CD14-positive monocyte (primary cell): ENCODE results near the gene ANKRD18A. TPM values are rescaled to one million over a fixed set of nuclear protein-coding genes. Genes with fewer than 3 reads are reported as not detected.

Experiments
- DNase-seq, 3 donors: peaks; one replicate each; pipeline ENCODE4 v3.0.0-alpha.2; 2011 to 2022
- H2AFZ ChIP-seq: 2 replicates; pipeline ENCODE4 v1.6.0; 2012; ENCODE audit warnings: mild to moderate bottlenecking, low read depth, low read length, inconsistent platforms; ENCODE audit not compliant: insufficient read depth, poor library complexity, severe bottlenecking
- H3K27ac ChIP-seq, 2 donors: 1 replicate in 1 of 2; 2 replicates in 1 of 2; pipeline ENCODE4 v1.5.1; 2012 to 2013; ENCODE audit warnings: low read length in 2 of 2, control low read depth in 1 of 2, inconsistent platforms in 1 of 2, low read depth in 1 of 2, mild to moderate bottlenecking in 1 of 2
- H3K27me3 ChIP-seq, 2 donors: one replicate each; pipeline versions ENCODE4 v1.6.0 to v1.6.1; 2011 to 2013; ENCODE audit warnings: low read length in 2 of 2; ENCODE audit not compliant: control insufficient read depth in 2 of 2, insufficient read depth in 2 of 2
- H3K36me3 ChIP-seq, 2 donors: replicated peaks in 1 of 2; 1 replicate in 1 of 2; 2 replicates in 1 of 2; pipeline versions ENCODE4 v1.5.1 to v1.6.1; 2012 to 2013; ENCODE audit warnings: low read length in 2 of 2, control low read depth in 1 of 2, inconsistent platforms in 1 of 2, mild to moderate bottlenecking in 1 of 2; ENCODE audit not compliant: insufficient read depth in 2 of 2, control insufficient read depth in 1 of 2
- H3K4me1 ChIP-seq, 2 donors: 1 replicate in 1 of 2; 2 replicates in 1 of 2; pipeline versions ENCODE4 v1.5.1 to v1.6.1; 2012 to 2013; ENCODE audit warnings: low read length in 2 of 2, control low read depth in 1 of 2, inconsistent platforms in 1 of 2, mild to moderate bottlenecking in 1 of 2, moderate library complexity in 1 of 2; ENCODE audit not compliant: insufficient read depth in 2 of 2, control insufficient read depth in 1 of 2
- H3K4me2 ChIP-seq: replicated peaks from 2 replicates; pipeline ENCODE3; 2012; ENCODE audit warnings: low read length, moderate library complexity, mild to moderate bottlenecking; ENCODE audit not compliant: poor library complexity, severe bottlenecking; ENCODE audit errors: extremely low read depth
- H3K4me3 ChIP-seq, 3 experiments: fragments of 200-600 bp in 1 of 3; sonication (generic) in 1 of 3; replicated peaks in 1 of 3; 1 replicate in 2 of 3; 2 replicates in 1 of 3; pipeline ENCODE4 v1.5.1; 2011 to 2013; ENCODE audit warnings: low read length in 3 of 3, mild to moderate bottlenecking in 3 of 3, control low read depth in 2 of 3, low read depth in 2 of 3, inconsistent platforms in 1 of 3, moderate library complexity in 1 of 3
- H3K79me2 ChIP-seq: 2 replicates; pipeline ENCODE4 v1.6.0; 2012; ENCODE audit warnings: mild to moderate bottlenecking, control low read depth, inconsistent platforms, low read length, moderate library complexity; ENCODE audit not compliant: insufficient read depth
- H3K9ac ChIP-seq: 2 replicates; pipeline ENCODE4 v1.6.0; 2017; ENCODE audit warnings: low read length, mild to moderate bottlenecking; ENCODE audit not compliant: insufficient read depth, poor library complexity, severe bottlenecking
- H3K9me3 ChIP-seq, 2 donors: replicated peaks in 1 of 2; 1 replicate in 1 of 2; 2 replicates in 1 of 2; pipeline versions ENCODE4 v1.5.1 to v1.6.1; 2012 to 2013; ENCODE audit warnings: low read length in 2 of 2, control low read depth in 1 of 2; ENCODE audit not compliant: control insufficient read depth in 1 of 2, insufficient read depth in 1 of 2
- H4K20me1 ChIP-seq: 2 replicates; pipeline ENCODE4 v1.6.0; 2012; ENCODE audit warnings: mild to moderate bottlenecking, low read length, control low read depth, moderate library complexity; ENCODE audit not compliant: insufficient read depth
- H3K27ac Mint-ChIP-seq, 7 donors: one replicate each; pipeline ENCODE4 v1.8.0; 2020; ENCODE audit warnings: mild to moderate bottlenecking in 7 of 7, mixed read lengths in 7 of 7, moderate library complexity in 6 of 7, inconsistent platforms in 2 of 7
- H3K27me3 Mint-ChIP-seq, 3 donors: one replicate each; pipeline ENCODE4 v1.8.0; 2021 to 2022; ENCODE audit warnings: low read depth in 3 of 3, mild to moderate bottlenecking in 3 of 3, mixed read lengths in 3 of 3, moderate library complexity in 3 of 3, inconsistent platforms in 1 of 3
- H3K36me3 Mint-ChIP-seq, 2 donors: one replicate each; pipeline ENCODE4 v1.8.0; 2020; ENCODE audit warnings: mixed read lengths in 2 of 2, inconsistent platforms in 1 of 2, mild to moderate bottlenecking in 1 of 2
- H3K4me1 Mint-ChIP-seq: one replicate; pipeline ENCODE4 v1.8.0; 2020; ENCODE audit warnings: mild to moderate bottlenecking, mixed read lengths
- H3K4me3 Mint-ChIP-seq, 2 donors: one replicate each; pipeline ENCODE4 v1.8.0; 2020; ENCODE audit warnings: mild to moderate bottlenecking in 2 of 2, mixed read lengths in 2 of 2, moderate library complexity in 1 of 2
- H3K9me3 Mint-ChIP-seq, 7 donors: one replicate each; pipeline ENCODE4 v1.8.0; 2020 to 2022; ENCODE audit warnings: mixed read lengths in 7 of 7, mild to moderate bottlenecking in 6 of 7, moderate library complexity in 6 of 7, inconsistent platforms in 2 of 7
- CTCF ChIP-seq: fragments of 200-600 bp; IDR thresholded peaks from one replicate; pipeline ENCODE4 v1.8.0; 2022; ENCODE audit warnings: antibody characterized with exemption, mild to moderate bottlenecking
- WGBS: methylation state at CpG from one replicate; pipeline ENCODE4 v1.1.5; 2013; ENCODE audit warnings: missing lambda C conversion rate; ENCODE audit not compliant: insufficient coverage; 5-methylcytosine and 5-hydroxymethylcytosine counted together
- intact Hi-C, 2 donors: fragments of 100-400 bp; cut with micrococcal nuclease; formaldehyde crosslinking; loops; one replicate each; pipeline versions ENCODE4 v1.15.0 to v1.15.1; 2023
- polyA plus RNA-seq, 3 donors: library from polyadenylated mRNA; depleted of rRNA in 1 of 3; unstranded in 2 of 3; stranded (reverse) in 1 of 3; fragments of 300-500 nt in 2 of 3; fragments of >200 nt in 1 of 3; fragmentation: Illumina TruSeq in 2 of 3; gene quantifications; 1 replicate in 2 of 3; 2 replicates in 1 of 3; pipeline ENCODE4 v1.2.3, GENCODE V29; 2012 to 2021

The ANKRD18A gene
- polyA plus RNA-seq, 3 donors: 0.10 TPM; not detected in 2

GRCh38 chr9:38622951-38623350, 2.6 kb upstream of the ANKRD18A start:
- Histone ChIP-seq H2AFZ (peak overlapping the region; percentile 97), H3K4me3 (no peak overlapping the region), H3K4me1 (peaks cover 35 to 46% of the 10 kb centered on the region in 2 donors), H3K4me2 (peak overlapping the region; percentile 96), H3K79me2 (peaks cover 15% of the 10 kb centered on the region), H3K27ac (no peak overlapping the region), H4K20me1 (no peaks in the 10 kb centered on the region), H3K36me3 (no peaks in the 10 kb centered on the region), H3K9me3 (no peaks in the 10 kb centered on the region), H3K27me3 (peaks cover 5 to 26% of the 10 kb centered on the region in 2 donors), H3K9ac (no peak overlapping the region)
- intact Hi-C loops: no loop called here
- no peaks in the 10 kb centered on the region for H3K36me3 Mint-ChIP-seq
- peak overlapping the region; percentile 89 to 93 for H3K4me3 Mint-ChIP-seq
- no CpG with 5 or more reads among the region's 2 CpGs for WGBS
- peaks cover 13 to 37% (median 26%) of the 10 kb centered on the region in 3 donors for H3K27me3 Mint-ChIP-seq
- TF ChIP-seq CTCF: no peak
- peaks cover 36% of the 10 kb centered on the region for H3K4me1 Mint-ChIP-seq
- peak in 2 of 3 donors; percentile 11 to 18 for DNase-seq
- peaks cover 0 to 20% (median 11%) of the 10 kb centered on the region in 7 donors for H3K9me3 Mint-ChIP-seq
- no peak overlapping the region for H3K27ac Mint-ChIP-seq

- intact Hi-C loops: no loop called here
- DNase-seq: peak in 2 of 3 donors; percentile 4 to 6
- Histone ChIP-seq H3K9ac (peak overlapping the region; percentile 25), H4K20me1 (no peaks in the 10 kb centered on the region), H3K4me1 (peaks cover 35 to 46% of the 10 kb centered on the region in 2 donors), H3K9me3 (no peaks in the 10 kb centered on the region), H3K36me3 (no peaks in the 10 kb centered on the region), H3K79me2 (peaks cover 15% of the 10 kb centered on the region), H3K4me2 (peak overlapping the region; percentile 96), H2AFZ (peak overlapping the region; percentile 97), H3K4me3 (peak overlapping the region; percentile 20 to 81 (median 27)), H3K27me3 (peaks cover 5 to 26% of the 10 kb centered on the region in 2 donors), H3K27ac (no peak overlapping the region)
- Mint-ChIP-seq H3K27ac (no peak overlapping the region), H3K36me3 (no peaks in the 10 kb centered on the region), H3K27me3 (peaks cover 13 to 37% (median 26%) of the 10 kb centered on the region in 3 donors), H3K9me3 (peaks cover 0 to 20% (median 11%) of the 10 kb centered on the region in 7 donors), H3K4me1 (peaks cover 36% of the 10 kb centered on the region), H3K4me3 (peak overlapping the region; percentile 89 to 93)
- TF ChIP-seq CTCF: no peak
- 1% methylated on average over 22 of the region's 30 CpGs for WGBS
Observed at GRCh38 chr9:38622288-38622674, 1.9 kb upstream of the ANKRD18A start.
